ENCODE results near the gene UTP25. TPM values are rescaled to one million over a fixed set of nuclear protein-coding genes. Genes with fewer than 3 reads are reported as not detected.

UTP25 gene
- total and polyA plus RNA-seq, 11 donors, result 0.76 to 5.5 (median 3.5) TPM

DNA sequence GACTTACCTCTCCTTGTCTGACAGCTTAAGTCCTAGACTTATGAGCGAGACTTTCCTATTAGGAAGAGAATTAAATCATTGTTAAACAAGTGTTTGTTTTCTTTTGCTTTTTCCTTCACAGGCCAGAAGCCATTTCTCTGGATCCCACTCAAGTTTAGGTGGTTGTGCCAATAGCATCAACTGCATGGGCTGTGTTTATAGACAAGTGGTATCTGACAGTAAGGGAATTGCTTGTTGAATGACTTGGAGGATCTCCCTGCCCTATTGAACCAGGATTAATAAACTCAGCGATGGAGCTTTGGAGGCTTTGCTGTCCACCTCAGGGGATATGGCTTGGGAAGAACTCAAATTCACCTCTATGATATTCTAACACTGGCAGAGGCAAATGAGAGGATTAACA is 43.7 kb downstream of the UTP25 start:
- Histone ChIP-seq H3K4me1 (no peaks in the 10 kb centered on the region), H3K27ac (no peak overlapping the region), H3K9me3 (peaks cover 0 to 16% (median 1%) of the 10 kb centered on the region in 12 donors), H3K4me3 (no peak overlapping the region), H3K27me3 (peaks cover 0 to 6% (median 0%) of the 10 kb centered on the region in 9 donors), H3K36me3 (no peaks in the 10 kb centered on the region)
- DNase-seq (no peak), ATAC-seq (no peak)
- intact Hi-C loops (cut with DNase I), result no loop called here
- TF ChIP-seq CTCF (IDR thresholded peaks at IDR 0.05), result no peak
- TF ChIP-seq POLR2A (IDR thresholded peaks at IDR 0.05), result no peak
- 71 to 81% (median 75%) methylated on average over 2 of the region's 2 CpGs for WGBS, 4 donors

GRCh38 chr1:209873067-209873799 is 45.5 kb downstream of the UTP25 start:
- whole genome bisulfite sequencing, 4 donors, result 47 to 55% (median 50%) methylated on average over 3 of the region's 3 CpGs
- H3K36me3 ChIP-seq, result no peaks in the 10 kb centered on the region
- no peak overlapping the region for H3K27ac ChIP-seq
- H3K9me3 ChIP-seq, result no peaks in the 10 kb centered on the region
- peaks cover 0 to 12% (median 0%) of the 10 kb centered on the region in 9 donors for H3K27me3 ChIP-seq
- intact Hi-C loops (cut with DNase I), result no loop called here
- no peak for TF ChIP-seq POLR2A (IDR thresholded peaks at IDR 0.05)
- no peak for TF ChIP-seq CTCF (IDR thresholded peaks at IDR 0.05)
- no peak for ATAC-seq
- H3K4me1 ChIP-seq, result no peaks in the 10 kb centered on the region
- no peak for DNase-seq
- no peak overlapping the region for H3K4me3 ChIP-seq

DNA sequence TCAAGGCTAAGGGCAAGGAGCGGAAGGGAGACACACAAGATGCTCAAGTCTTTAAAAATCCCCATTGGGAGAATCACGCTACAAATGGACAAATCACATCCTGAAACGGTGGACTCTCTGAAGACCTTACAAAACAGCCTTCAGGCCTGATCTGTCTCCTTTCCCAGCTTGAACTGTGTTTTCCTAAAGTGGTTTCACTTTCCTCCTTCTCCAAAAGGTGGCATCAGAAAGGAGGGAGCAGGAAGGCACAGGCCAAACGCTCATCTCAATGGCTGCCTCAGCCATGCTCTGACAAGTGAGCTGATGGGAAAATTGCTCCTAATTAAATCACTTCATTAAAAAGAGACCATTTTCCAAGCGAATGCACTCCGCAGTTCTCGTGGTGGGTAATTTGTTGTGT is 47.7 kb downstream of the UTP25 start:
- TF ChIP-seq POLR2A (IDR thresholded peaks at IDR 0.05), result no peak
- TF ChIP-seq CTCF (IDR thresholded peaks at IDR 0.05), result peak in 2 of 12 donors; percentile 16 to 18
- intact Hi-C loops (cut with DNase I), result no loop called here
- no peaks in the 10 kb centered on the region for H3K9me3 ChIP-seq
- no peak overlapping the region for H3K27ac ChIP-seq
- H3K4me1 ChIP-seq, result no peaks in the 10 kb centered on the region
- ATAC-seq (no peak), DNase-seq (no peak)
- no peaks in the 10 kb centered on the region for H3K36me3 ChIP-seq
- peaks cover 0 to 13% (median 5%) of the 10 kb centered on the region in 9 donors for H3K27me3 ChIP-seq
- WGBS, 4 donors, result 44 to 57% (median 45%) methylated on average over 7 of the region's 7 CpGs
- no peak overlapping the region for H3K4me3 ChIP-seq

- TF ChIP-seq CTCF (IDR thresholded peaks at IDR 0.05) (no peak), POLR2A (IDR thresholded peaks at IDR 0.05) (no peak)
- ATAC-seq (no peak), DNase-seq (no peak)
- Histone ChIP-seq H3K36me3 (no peaks in the 10 kb centered on the region), H3K4me3 (no peak overlapping the region), H3K4me1 (no peaks in the 10 kb centered on the region), H3K27ac (no peak overlapping the region), H3K9me3 (no peaks in the 10 kb centered on the region), H3K27me3 (peaks cover 0 to 18% (median 8%) of the 10 kb centered on the region in 9 donors)
- intact Hi-C loops (cut with DNase I), result no loop called here
- 79 to 83% (median 81%) methylated on average over 6 of the region's 6 CpGs for WGBS, 4 donors
Measured at GRCh38 chr1:209876078-209876800, 48.5 kb downstream of the UTP25 start.
